OCI-LY1 (cell line): ENCODE measurements around the gene CPLX1.

Source experiments
- CTCF ChIP-seq: fragments of 200-600 bp; sonication (generic), shearing (Covaris generic); IDR thresholded peaks from 2 replicates; pipeline ENCODE4 v1.5.1; 2017; ENCODE audit warnings: mild to moderate bottlenecking, antibody characterized with exemption, low read length, moderate library complexity, mixed read lengths
- EZH2 ChIP-seq: fragments of 200-600 bp; sonication (generic), shearing (Covaris generic); IDR thresholded peaks from 2 replicates; pipeline ENCODE4 v1.8.0; 2017; ENCODE audit warnings: borderline replicate concordance, mixed run types, mild to moderate bottlenecking, antibody characterized with exemption, low read length, moderate library complexity, mixed read lengths

- TF ChIP-seq CTCF (no peak), EZH2 (no peak)
Observed at GRCh38 chr4:807792-808191, 18.1 kb downstream of the CPLX1 start.
